ENCODE measurements around the gene UNCX. TPM values are rescaled to one million over a fixed set of nuclear protein-coding genes. Genes with fewer than 3 reads are reported as not detected.

The UNCX gene
- total RNA-seq, 2 donors from 2014 or later, result not detected

DNA sequence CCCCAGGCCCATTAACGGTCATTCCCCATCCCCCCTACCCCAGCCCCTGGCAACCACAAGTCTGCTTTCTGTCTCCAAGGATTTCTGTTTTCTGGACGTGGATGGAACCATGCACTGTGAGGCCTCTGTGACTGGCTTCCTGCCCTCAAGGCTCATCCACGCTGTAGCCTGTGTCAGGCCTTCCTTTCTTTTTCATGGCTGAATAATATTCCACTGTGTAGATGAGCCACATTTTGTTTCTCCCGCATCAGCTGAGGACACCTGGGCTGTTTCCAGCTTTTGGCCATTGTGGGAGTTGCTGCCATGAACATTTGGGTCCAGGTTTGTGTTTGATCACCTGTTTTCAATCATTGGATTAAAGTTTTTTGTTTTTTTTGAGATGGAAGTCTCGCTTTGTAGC lies 50.0 kb downstream of the UNCX start:
- DNase-seq, result no peak
- Histone ChIP-seq H3K4me3 (no peak overlapping the region), H3K27me3 (no peaks in the 10 kb centered on the region), H3K4me1 (no peaks in the 10 kb centered on the region), H3K9me3 (no peaks in the 10 kb centered on the region), H3K9ac (ENCODE audit: low read depth in 2 of 2, low read length in 2 of 2) (no peak overlapping the region), H3K27ac (no peak overlapping the region), H3K36me3 (no peaks in the 10 kb centered on the region)
- TF ChIP-seq, protein P1, sequence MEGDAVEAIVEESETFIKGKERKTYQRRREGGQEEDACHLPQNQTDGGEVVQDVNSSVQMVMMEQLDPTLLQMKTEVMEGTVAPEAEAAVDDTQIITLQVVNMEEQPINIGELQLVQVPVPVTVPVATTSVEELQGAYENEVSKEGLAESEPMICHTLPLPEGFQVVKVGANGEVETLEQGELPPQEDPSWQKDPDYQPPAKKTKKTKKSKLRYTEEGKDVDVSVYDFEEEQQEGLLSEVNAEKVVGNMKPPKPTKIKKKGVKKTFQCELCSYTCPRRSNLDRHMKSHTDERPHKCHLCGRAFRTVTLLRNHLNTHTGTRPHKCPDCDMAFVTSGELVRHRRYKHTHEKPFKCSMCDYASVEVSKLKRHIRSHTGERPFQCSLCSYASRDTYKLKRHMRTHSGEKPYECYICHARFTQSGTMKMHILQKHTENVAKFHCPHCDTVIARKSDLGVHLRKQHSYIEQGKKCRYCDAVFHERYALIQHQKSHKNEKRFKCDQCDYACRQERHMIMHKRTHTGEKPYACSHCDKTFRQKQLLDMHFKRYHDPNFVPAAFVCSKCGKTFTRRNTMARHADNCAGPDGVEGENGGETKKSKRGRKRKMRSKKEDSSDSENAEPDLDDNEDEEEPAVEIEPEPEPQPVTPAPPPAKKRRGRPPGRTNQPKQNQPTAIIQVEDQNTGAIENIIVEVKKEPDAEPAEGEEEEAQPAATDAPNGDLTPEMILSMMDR (IDR thresholded peaks at IDR 0.05), result no peak
- intact Hi-C loops (cut with DNase I), result no loop called here

DNA sequence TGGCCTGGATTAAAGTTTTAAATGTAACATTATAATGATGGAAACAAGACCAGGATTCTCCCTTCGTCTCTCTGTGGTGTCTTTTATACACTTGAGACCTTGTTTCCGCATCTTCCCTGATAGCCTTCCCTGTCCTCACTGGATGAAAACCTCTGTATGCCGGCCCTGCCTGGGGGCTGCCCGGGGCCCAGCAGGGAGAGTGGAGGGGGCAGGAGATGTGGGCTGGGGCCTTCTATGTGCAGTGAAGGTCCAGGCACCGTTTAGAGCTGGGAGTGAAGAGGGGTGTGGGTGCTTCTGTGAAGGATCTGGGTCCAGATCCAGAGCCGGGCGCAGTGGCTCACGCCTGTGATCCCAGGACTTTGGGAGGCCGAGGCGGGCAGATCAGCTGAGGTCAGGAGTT lies 50.7 kb downstream of the UNCX start:
- no peak overlapping the region for H3K4me3 ChIP-seq
- intact Hi-C loops (cut with DNase I), result no loop called here
- no peaks in the 10 kb centered on the region for H3K9me3 ChIP-seq
- no peaks in the 10 kb centered on the region for H3K36me3 ChIP-seq
- no peak for DNase-seq
- H3K9ac ChIP-seq (ENCODE audit: low read depth in 2 of 2, low read length in 2 of 2), result no peak overlapping the region
- H3K27ac ChIP-seq, result no peak overlapping the region
- TF ChIP-seq, protein P1 (IDR thresholded peaks at IDR 0.05), result no peak
- H3K27me3 ChIP-seq, result no peaks in the 10 kb centered on the region
- no peaks in the 10 kb centered on the region for H3K4me1 ChIP-seq

DNA sequence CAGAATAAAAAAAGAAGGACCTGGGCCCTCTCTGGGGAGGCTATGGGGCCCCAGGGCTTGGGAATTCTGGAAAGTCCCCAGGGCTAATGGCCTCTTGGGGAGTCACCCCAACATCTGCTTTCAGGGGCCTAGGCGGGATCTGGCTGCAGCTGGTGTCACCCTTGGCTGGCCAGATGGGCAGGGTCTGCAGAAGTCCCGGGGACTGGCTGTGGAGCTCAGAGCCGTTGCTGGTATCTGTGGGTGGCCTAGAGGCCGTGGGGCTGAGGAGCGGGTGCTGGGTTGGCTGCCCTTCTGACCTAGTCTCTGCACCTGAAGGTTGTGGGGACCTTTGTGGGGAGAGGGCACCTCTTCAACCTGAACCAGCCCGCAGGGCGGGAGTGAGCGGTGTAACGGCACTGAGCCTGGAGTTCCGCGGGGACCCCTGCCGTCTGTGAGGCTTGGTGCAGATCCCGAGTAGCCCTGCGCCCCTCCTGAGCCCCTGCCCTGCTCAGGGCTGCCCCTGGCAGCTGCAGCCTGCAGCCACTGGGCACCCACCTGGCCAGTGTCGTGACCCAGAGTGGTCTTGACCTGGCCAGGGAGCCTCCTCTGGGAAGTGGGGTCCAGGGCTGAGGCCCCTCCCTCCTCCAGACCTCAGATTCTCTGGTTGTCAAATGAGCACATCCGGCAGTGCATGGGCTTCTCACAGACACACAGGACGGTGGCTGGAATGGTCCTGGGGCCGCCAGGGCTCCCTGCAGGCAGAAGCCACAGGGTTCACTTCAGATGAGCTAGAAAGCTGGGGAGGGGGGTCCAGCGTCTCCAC lies 51.5 kb downstream of the UNCX start:
- Histone ChIP-seq H3K27ac (no peak overlapping the region), H3K27me3 (peaks cover 5% of the 10 kb centered on the region), H3K36me3 (no peaks in the 10 kb centered on the region), H3K4me3 (no peak overlapping the region), H3K9ac (ENCODE audit: low read depth in 2 of 2, low read length in 2 of 2) (no peak overlapping the region), H3K9me3 (no peaks in the 10 kb centered on the region), H3K4me1 (no peaks in the 10 kb centered on the region)
- intact Hi-C loops (cut with DNase I), result no loop called here
- TF ChIP-seq, protein P1 (IDR thresholded peaks at IDR 0.05), result no peak
- DNase-seq, result no peak

DNA sequence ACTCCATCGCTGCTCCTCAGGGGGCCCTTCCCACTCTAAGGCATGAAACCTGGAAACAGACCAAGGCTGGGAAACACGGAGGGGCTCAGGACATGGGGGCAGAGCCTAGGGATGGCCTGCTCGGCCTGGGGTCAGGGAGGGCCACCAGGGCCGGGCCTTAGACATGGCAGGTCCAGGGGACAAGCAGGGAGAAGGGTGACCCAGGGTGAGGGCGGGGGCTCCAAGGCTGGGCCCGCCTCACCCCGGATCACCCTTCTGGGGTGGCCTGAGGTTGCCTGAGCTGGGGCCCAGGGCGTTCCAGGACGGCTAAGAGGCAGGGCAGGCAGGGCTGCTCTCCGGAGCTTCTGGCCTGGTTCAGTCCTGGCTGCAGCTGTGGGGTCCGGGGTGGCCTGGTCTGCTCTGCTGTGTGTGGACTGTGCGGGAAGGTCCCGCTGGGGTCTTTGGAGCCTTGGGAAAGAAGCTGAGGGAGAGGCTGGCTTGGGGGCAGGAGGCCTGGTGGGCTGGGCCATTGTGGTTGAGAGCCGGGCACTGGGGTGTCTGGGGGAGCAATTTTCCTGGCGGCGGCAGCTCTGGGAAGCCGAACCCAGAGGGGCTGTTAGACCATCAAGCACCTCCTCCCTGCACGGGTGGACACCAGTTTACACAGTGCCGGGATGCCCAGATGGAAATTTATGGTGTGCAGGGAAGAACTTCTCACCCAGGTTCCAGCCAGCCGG lies 52.2 kb downstream of the UNCX start:
- Histone ChIP-seq H3K9me3 (no peaks in the 10 kb centered on the region), H3K4me1 (no peaks in the 10 kb centered on the region), H3K27me3 (peaks cover 11% of the 10 kb centered on the region), H3K27ac (no peak overlapping the region), H3K9ac (ENCODE audit: low read depth in 2 of 2, low read length in 2 of 2) (no peak overlapping the region), H3K4me3 (no peak overlapping the region), H3K36me3 (no peaks in the 10 kb centered on the region)
- TF ChIP-seq, protein P1 (IDR thresholded peaks at IDR 0.05), result no peak
- DNase-seq, result no peak
- intact Hi-C loops (cut with DNase I), result no loop called here

DNA sequence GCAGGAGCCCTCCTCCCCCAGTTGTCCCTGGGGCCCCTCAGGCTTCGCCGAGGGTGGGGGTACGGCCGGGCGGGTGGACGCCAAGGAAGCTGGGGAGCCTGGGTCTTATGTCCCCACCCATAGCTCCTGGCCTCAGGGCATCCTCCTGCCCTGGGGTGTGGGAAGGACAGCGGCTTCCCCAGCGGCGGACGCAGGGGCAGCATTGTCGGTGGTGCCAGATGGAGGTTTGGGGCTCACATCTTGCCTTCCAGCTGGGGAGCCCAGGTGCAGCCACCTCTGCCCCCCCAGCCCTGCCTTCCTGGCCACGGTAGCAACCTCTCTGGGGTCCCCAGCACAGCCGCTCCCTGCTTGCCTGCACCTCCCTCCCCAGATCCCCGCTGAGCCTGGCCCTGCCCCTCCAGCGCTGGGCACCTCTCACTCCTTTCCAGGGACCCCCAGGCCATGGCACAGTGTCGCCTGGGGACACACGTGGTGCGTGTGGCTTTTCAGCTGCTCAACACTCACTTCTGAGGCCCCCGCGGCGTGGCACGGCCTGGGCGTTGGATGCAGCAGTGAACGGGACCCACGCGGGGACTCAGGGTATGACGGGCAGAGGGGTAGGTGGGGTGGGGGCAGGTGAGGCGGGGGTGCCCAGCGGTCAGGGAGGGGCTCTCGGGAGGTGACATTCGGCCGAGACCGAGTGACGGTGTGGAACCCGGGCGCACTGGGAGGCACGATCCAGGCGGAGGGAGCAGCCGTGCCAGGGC lies 53.1 kb downstream of the UNCX start:
- H3K9me3 ChIP-seq, result no peaks in the 10 kb centered on the region
- no peaks in the 10 kb centered on the region for H3K36me3 ChIP-seq
- peaks cover 19% of the 10 kb centered on the region for H3K27me3 ChIP-seq
- no peaks in the 10 kb centered on the region for H3K4me1 ChIP-seq
- no peak for DNase-seq
- intact Hi-C loops (cut with DNase I), result no loop called here
- H3K27ac ChIP-seq, result no peak overlapping the region
- no peak overlapping the region for H3K9ac ChIP-seq (ENCODE audit: low read depth in 2 of 2, low read length in 2 of 2)
- TF ChIP-seq, protein P1 (IDR thresholded peaks at IDR 0.05), result no peak
- H3K4me3 ChIP-seq, result no peak overlapping the region
